Limb (tissue), 2 donors: ENCODE data around the gene ST3GAL4.
A peak's percentile ranks its signal among the peaks of the same experiment; 100 is the strongest.

Experiments
- DNase-seq, 2 donors: peaks; one replicate each; pipeline ENCODE4 v3.0.0-alpha.2; 2016; ENCODE audit errors: extremely low spot score in 2 of 2

The ST3GAL4 gene

DNA sequence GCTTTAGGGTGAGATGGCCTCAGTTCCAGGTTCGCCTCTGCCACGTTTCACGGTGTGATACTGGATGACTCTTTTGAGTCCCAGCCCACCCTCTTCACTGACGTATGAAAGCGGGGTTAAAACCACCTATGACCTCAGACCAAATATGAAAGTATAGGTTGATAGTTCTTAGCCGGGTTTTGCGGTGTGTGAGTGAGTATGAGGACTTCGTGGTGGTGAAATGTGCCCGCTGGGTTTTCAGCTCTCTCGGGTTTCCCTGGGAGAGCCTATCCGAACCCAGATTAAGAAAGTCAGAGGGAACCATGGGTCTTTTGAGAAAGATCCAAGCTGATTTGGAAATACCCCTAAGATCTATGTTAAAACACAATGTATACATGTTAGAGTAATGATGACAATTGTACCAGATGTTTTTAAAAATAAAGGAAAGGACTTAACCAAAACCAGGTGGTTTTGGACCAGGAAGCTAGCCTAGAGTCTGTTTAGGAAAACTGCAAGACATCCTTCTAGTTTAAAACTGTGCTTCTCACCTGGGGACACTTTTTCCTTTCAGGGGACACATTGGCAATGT, 25.8 kb upstream of the ST3GAL4 start:
- DNase-seq, result no peak

DNA sequence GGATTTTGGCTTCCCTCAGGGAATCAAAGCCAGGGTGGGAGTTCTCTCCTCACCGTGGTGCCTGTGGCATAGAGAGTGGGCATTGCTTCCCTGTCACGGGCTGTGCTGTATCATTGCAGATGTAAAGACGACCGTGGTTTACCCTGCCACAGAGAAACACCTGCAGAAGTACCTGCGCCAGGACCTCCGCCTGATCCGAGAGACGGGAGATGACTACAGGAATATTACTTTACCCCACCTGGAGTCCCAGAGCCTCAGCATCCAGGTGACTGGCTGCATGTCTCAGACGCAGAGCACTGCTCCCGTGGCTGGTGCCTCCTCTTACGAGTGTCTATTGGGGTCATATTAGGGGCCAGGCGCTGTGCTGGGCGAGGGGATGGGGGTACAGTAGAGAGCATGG, 24.2 kb upstream of the ST3GAL4 start:
- no peak for DNase-seq

DNA sequence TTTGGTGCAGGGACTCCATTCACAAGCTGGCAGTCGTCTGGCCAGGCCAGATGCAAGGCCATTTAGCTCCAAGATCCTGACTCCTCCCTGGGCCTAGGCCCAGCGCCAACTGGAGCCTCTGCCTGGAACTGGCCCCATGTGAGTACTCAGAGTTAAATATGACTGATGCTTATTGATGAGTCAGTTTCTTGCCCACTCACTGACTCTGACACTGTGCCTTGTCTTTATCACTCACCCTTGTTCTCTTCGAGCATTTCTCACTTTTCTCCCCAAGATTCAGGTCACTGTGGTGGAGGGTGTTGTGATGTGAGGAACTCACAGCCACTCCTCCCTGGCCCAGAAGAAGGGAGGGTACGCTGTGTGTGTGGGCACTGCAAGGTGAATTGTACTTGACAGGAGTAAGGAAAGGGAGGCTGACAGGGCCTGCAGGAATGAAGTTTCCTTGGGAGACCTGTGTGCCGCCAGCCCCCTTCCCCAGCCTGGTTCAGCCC, 23.2 kb upstream of the ST3GAL4 start:
- peak in 1 of 2 donors; percentile 24 for DNase-seq

DNA sequence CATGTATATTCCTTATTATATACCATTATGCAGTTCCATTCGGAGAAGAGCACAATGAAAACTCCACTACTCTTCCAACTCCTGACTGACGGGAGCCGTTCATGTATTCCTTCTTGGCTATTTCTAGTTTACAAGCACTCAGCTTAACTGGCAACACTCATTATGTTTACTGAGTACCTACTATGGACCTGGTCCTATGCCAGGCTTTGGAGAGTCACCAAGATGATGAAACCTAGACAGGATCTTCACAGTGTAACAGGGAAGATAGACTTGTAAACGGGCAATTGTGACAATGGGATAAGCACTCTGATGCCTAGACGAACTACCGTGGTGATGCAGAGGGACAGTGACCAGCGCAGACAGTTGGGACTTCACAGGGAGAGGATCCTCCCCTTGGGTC, 22.3 kb upstream of the ST3GAL4 start:
- no peak for DNase-seq

DNA sequence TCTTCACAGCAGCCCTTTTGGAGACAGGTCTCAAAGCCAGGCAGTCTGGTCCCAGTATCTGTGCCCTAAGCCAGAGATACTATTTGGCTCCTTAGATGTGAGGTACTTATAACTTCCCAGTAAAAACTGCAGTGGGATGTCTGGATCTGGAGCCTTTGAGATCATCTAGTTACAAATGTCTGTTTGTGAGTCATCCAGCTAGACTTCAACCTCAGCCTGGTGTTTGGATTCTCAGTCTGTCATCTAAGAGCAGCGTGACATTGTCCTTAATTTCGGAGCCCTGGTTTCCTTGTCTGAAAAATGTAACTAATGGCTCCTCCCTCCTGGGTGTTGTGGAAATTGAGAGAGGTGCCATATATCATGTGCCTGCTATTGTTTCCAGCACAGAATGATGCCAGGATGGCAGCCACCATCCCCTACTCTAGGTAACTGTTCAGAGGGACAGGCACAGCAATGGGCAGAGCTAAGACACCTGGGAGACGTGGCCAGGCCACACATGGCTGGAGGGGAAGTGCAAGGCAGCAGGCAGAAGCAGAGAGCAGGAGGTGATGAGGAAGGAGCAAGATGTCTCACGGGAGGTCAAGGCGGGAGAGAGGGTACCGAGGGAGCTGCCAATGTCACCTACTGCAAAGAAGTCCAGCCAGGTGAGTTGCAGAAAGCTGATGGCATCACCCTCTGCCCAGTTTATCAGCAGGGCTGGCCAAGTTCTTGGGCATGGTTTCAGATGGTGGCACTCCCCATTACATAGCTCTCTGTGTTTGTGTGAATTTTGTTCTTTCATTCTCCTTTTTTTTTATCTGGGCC, 20.6 kb upstream of the ST3GAL4 start:
- no peak for DNase-seq

DNA sequence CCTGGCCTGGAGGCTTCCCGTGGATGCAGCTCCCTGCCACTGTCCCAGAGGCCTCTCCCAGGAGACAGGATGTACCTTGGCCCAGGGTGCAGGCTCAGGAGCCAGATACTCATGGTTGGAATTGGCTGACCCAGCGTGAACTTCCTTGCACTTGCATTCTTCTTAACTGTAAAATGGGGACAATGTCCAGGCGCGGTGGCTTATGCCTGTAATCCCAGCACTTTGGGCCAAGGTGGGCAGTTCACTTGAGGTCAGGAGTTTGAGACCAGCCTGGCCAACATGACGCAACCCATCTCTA, 20.1 kb upstream of the ST3GAL4 start:
- DNase-seq, result no peak

DNA sequence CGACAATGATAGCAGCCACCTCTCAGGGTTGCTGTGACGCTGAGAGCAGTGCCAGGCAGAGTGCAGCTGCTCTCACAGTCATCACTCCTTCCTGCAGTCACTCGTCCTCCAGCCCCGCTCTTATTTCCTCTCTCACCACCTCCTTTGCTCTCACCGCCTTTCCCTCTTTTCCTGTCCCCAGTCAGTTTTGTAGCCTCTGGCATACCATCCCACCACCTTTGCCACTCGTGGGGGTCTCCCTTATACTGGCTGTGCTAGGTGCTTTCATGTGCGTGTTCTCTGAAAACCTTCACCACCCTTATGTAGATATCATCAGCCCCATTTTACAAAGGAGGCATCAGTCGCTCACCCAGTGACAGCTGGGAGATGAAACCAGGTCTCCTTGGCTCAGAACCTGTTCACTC, 19.3 kb upstream of the ST3GAL4 start:
- DNase-seq, result peak in 1 of 2 donors; percentile 21

DNA sequence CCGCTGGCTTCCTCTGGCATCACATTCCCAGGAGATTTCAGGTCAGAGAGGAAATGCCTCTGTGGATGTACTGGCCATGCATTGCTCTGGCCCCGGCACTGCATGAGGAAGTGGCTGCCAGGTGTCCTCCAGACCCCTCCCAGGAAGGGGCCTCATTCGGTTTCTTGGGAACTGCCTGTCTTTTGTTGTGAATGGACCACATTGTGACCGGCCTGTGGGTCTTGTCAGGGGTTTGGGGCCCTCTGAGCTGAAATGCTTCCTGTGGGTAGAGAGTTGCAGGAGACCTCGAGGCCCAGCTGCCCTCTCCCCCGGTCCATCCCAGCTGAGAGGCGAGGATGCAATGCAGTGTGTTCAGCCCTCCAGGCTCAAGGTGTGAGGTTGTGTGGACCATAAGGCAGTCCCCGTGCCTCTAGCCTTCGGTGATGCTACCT, 18.8 kb upstream of the ST3GAL4 start:
- DNase-seq, result no peak

DNA sequence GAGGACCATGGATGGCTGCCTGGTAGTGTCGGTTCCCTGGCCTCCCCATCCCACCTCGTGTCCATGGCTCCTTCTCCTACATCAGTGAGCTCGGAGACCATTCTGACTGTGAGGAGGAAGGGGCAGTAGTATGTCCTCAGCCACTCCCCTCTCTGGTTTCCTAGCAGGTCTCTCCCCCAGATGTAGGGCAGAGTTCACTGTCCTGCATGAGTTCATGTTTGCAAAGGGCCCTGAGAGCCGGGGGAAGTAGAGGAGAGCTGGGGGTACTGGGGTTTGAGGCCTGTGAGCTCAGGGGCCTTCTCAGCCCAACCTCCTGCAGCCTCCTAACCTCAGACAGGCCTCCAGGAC, 18.4 kb upstream of the ST3GAL4 start:
- DNase-seq, result peak in 1 of 2 donors; percentile 28

DNA sequence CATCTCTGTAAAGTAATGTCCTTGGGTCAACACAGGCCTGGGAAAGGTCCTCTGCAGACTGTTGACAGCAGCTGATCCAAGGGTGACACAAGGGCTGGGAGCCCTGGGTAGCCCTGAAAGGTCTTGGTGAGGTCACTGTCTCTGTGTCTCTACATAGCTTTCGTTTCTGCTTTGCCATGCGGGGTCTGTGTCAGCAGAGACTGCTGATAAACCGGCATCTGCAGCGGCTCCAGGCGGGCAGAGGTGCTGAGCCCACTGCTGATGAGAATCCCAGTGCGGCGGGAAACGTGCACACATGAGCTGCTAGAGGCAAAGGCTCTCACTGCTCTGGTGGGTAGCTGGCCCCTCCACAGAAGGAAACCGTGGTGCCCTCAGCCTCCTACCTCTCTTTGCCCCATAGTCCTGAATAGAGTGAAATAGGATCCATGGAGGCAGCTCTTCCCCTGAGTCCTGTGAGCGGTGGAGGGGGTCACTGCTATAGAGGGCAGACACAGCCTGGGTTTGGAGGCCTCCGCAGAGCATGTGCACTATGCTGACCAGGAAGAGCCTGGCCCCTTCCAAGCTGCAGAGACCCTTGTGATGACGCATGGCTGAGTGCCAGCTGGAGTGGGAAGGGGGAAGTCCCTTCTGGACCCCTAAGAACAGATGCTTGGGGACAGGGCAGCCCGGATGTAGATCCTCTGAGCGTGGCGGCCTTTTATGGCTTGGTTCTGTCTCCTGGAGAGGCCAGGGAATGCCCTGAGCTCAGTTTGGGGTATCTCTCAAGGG, 17.8 kb upstream of the ST3GAL4 start:
- peak in 1 of 2 donors; percentile 36 for DNase-seq

DNA sequence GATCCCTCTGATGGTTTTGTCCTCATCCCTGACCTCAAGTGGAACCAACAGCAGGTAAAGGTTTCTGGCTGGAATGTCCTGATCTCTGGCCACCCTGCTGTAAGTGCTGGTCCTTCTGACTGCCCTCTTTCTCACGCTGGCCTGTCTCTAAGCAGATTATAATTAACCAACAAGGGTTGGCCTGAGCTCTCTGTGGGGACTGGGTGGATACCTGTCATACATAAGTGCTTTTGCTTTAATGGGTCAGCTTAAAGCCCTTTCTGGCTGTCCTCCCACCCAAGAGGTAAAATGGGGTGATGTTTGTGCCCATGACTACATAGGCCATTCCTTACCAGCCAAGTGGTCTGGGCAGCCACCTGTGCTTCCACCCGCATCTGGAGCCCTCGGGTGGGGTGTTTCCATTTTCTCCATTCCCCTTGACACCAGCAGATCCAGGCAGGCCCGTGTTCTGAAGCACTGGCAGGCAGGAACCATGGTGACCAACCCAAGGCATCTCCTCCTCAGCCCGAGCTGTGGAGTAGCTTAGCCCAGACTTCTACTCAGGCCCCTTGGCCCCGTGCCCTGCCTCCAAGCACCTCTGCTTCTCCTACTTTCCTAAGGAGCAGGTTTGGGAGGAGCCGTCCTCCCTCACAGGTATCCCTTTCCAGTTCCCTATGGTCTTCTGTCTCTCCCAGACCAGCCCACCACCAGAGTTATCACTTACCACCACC, 17.0 kb upstream of the ST3GAL4 start:
- DNase-seq, result no peak

DNA sequence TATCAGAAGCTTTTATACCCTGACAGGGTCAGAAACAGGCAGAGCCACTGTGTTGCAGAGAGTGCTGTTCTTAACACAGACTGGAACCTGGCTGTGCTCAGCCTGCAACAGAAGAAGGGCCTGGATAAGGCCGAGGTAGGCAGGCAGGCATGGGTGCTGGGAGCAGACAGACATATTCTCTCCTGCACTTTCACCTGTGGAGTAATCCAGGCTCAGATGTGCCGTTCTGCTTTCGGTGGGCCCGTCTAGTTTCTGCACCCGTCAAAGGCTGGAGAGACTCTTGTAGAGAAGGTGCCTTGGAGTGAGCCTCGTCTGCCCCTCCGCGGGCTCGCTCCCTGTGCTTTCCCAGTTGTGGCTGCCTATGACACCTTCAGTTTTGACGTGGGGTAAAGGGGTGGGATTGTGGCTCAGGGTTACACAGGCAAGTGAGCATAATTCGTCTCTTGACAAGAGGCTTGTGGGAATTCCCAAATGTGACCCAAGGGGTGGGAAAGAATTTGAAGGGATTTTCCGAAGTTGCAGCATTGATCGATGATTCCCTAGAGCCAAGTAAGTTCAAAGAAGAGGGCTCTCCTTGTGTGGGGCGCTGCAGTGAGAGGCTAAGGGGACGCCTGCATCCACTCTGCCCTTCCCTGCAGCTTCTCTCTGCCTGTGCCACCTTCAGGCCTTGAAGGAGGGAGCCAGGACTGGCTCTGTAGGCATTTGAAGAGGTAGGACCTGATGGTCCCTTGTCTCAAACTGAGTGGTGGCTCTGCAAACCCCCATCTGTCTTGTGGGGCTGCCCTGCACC, 16.2 kb upstream of the ST3GAL4 start:
- no peak for DNase-seq

DNA sequence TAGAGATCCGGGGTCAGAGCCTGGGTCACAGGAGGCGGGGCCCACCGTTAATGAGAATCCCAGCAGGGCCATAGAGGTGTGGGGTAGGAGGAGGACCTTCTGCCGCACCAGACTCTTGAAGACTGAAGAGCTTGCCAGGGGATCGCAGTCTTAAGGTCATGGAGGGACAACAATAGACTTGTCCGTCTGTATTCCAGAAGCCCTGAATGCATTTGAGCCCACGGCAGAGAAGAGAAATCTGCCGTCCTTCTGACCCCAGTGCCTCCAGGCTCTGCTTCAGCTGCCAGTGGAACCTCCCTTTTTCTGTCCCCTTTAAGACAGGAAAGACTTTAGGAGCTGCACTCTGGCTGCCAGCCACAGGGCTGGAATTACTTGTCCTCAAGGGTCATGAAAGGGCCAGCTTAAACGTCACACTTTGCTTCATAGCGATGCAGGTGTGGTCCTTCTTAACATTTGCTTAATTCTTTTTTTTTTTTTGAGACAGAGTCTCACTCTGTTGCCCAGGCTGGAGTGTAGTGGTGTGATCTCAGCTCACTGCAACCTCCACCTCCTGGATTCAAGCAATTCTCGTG, 15.5 kb upstream of the ST3GAL4 start:
- DNase-seq, result peak in 1 of 2 donors; percentile 50

DNA sequence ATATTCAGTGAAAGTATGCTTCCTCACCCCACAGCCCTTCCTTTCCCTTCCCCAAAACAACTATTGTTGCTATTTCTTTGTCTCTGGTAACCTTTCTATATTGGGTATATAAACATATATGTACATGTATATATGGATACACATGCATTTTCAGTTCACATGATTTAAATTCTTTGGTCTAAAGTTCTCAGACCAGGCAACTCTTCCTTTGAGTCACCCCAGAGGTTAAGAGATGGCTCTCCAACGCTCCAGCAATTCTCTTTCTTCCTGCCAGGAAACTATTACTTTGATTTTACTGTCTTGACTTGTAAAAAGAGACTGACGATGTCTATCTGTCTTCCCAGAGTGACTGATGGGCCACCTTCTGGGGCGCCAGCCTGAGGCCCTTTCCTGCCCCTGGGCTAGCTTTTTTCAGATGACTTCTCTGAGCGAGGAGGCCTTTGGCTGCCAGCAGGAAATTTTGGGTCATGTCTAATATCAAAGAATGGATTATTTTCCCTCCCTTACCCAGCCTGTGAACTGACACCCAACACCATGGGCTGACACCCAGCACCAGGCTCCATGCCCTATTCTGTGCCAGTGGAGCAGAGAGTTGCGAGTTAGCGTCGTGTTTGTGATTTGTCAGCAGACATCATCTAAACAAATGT, 14.4 kb upstream of the ST3GAL4 start:
- DNase-seq, result no peak

DNA sequence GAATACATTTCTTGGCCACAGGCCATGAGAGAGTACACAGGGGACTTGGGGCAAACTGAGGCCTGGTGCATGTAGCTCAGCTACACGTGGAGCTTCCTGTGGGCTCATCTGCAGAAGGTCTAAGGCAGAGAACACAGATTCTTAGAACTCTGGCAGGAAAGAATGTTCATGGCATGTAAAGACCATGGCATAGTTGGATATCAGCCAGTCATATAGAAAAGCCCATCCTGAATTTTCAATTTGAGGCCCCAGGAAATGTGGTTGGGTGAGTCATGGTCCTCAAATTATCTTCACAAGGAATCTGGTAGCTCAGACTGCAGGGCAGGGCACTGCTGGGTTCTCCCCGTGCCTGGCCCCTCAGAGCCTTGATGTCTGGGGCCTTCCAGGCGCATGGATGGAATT, 13.7 kb upstream of the ST3GAL4 start:
- DNase-seq, result no peak

DNA sequence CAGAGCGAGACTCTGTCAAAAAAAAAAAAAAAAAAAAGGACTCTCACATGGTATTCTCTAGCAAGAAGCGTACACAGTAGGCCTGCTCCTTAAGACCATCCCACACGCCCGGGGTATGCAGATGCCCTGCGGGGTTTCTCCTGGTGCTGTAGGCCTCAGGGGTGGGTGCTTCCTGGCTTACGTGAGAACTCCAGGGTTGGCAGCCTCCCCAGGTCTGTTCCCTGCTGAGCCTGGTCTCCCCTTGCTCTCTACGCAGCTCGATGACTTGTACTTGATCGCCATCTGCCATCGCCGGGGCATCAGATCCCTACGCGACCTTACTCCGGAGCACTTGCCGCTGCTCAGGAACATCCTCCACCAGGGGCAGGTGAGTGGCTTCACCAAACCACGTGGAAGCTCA, 12.4 kb upstream of the ST3GAL4 start:
- DNase-seq, result no peak

DNA sequence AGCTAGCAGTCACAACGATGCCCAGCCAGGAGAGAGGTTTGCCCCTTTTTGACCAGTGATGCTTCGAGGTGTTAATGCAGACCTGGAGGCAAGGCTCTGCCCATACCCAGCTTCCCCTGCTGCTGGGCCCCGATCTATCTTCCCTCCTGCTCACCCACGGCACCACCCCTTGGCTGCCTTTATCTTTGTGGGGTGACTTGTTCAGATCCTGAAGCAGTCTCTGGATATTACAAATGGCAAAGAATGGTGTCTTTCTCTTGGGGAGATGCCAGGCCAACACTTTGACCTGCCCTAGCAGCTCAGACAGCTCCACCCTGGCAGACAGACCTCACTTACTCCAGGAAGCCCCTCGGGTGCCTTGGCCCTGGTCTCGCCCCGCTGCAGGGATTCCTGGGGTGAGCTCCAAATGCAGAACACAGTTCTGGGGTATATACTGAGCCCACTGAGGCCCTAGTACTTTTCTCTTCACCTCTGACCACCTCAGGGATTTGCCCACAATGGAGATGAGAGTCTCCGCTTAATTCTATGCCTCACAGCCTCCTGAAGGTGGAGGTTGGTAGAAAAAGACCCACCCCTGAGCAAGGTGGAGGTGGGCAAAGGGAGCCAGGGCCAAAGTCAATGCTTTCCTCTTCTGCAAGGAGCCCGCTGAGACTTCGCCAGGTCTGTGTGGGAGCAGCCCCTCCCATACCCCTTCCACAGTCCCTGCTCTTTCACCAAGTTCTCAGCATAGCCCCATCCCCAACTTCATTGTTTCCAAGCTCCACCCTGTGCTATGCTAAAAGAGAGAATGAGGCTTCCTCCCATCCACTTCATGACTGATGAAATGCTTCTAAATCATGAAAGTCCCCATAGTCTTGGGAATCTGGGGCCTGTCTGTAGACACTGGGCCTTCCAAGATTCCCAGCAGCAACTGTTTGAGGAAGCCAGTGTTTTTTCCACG, 11.1 kb upstream of the ST3GAL4 start:
- DNase-seq, result no peak

DNA sequence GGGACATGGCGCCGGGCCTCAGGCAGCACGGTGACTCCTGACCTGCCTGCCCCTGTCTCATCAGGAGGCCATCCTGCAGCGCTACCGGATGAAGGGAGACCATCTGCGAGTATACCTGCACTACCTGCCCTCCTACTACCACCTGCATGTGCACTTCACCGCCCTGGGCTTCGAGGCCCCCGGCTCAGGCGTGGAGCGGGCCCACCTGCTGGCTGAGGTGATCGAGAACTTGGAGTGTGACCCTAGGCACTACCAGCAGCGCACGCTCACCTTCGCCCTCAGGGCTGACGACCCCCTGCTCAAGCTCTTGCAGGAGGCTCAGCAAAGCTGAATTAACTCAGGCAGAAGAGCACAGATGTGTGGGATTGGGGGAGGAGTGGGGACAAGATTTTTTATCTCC, 10.2 kb upstream of the ST3GAL4 start:
- DNase-seq, result no peak
